HFFc6 (cell line): ENCODE results near the gene TMEM87B. TPM values are rescaled to one million over a fixed set of nuclear protein-coding genes. Genes with fewer than 3 reads are reported as not detected.

Experiments
- DNase-seq: peaks from one replicate; pipeline ENCODE4 v3.0.0-alpha.2; 2018
- H3K27ac Mint-ChIP-seq: 2 replicates; pipeline ENCODE4 v1.8.0; 2020; ENCODE audit warnings: mild to moderate bottlenecking, mixed read lengths
- H3K27me3 Mint-ChIP-seq: 2 replicates; pipeline ENCODE4 v1.8.0; 2021; ENCODE audit warnings: mild to moderate bottlenecking, moderate library complexity, mixed read lengths; ENCODE audit not compliant: insufficient read depth
- H3K36me3 Mint-ChIP-seq: 2 replicates; pipeline ENCODE4 v1.8.0; 2021; ENCODE audit warnings: low read depth, mixed read lengths
- H3K4me1 Mint-ChIP-seq: 2 replicates; pipeline ENCODE4 v1.8.0; 2020; ENCODE audit warnings: low read depth, mixed read lengths
- H3K4me3 Mint-ChIP-seq: 2 replicates; pipeline ENCODE4 v1.8.0; 2020; ENCODE audit warnings: mild to moderate bottlenecking, moderate library complexity, mixed read lengths
- H3K9me3 Mint-ChIP-seq: 2 replicates; pipeline ENCODE4 v1.8.0; 2020; ENCODE audit warnings: mild to moderate bottlenecking, mixed read lengths
- CTCF ChIP-seq: fragments of 200-600 bp; sonication (generic); IDR thresholded peaks from 2 replicates; pipeline ENCODE4 v1.5.0; 2021; ENCODE audit warnings: antibody characterized with exemption, mild to moderate bottlenecking
- total RNA-seq, 6 experiments: library from RNA; stranded (reverse); fragmentation: NEBNext Ultra II Directional; extraction: Animal tissue kit (Norgen Biotek cat#: 25700); gene quantifications; 2 replicates in 1 of 6; 3 replicates in 5 of 6; pipeline ENCODE4 v1.2.3, GENCODE V29; 2021

The TMEM87B gene
- total RNA-seq, 6 experiments from 2014 or later = 37.9 to 51.6 (median 39.7) TPM

GRCh38 chr2:112168422-112169124 lies 113.5 kb downstream of the TMEM87B start:
- peaks cover 5% of the 10 kb centered on the region for H3K27me3 Mint-ChIP-seq
- no peak for TF ChIP-seq CTCF
- DNase-seq = no peak
- no peaks in the 10 kb centered on the region for H3K36me3 Mint-ChIP-seq
- H3K4me1 Mint-ChIP-seq = peaks cover 9% of the 10 kb centered on the region
- H3K27ac Mint-ChIP-seq = no peak overlapping the region
- no peaks in the 10 kb centered on the region for H3K9me3 Mint-ChIP-seq
- no peak overlapping the region for H3K4me3 Mint-ChIP-seq

Other genes starting within 250 kb of the TMEM87B start
- 10 to 100 TPM; 30.6 to 42.8 (median 38.0) TPM for gene ANAPC1, start 171.1 kb upstream of the TMEM87B start, total RNA-seq
- gene MERTK, start 156.7 kb upstream of the TMEM87B start, total RNA-seq = not detected
- 1 to 10 TPM; 1.9 to 8.0 (median 7.2) TPM for gene FBLN7, start 83.1 kb downstream of the TMEM87B start, total RNA-seq
- gene ZC3H8, start 199.8 kb downstream of the TMEM87B start, total RNA-seq = 1 to 10 TPM; 1.9 to 4.3 (median 3.4) TPM
- gene ZC3H6, start 220.3 kb downstream of the TMEM87B start, total RNA-seq = 1 to 10 TPM; 3.8 to 6.1 (median 5.0) TPM